CD14-positive monocyte (primary cell): ENCODE results near the gene SDK1. TPM values are rescaled to one million over a fixed set of nuclear protein-coding genes. Genes with fewer than 3 reads are reported as not detected.

Experiments
- DNase-seq, 3 donors: peaks; one replicate each; pipeline ENCODE4 v3.0.0-alpha.2; 2011 to 2022
- H2AFZ ChIP-seq: 2 replicates; pipeline ENCODE4 v1.6.0; 2012; ENCODE audit warnings: mild to moderate bottlenecking, low read depth, low read length, inconsistent platforms; ENCODE audit not compliant: insufficient read depth, poor library complexity, severe bottlenecking
- H3K27ac ChIP-seq, 2 donors: 1 replicate in 1 of 2; 2 replicates in 1 of 2; pipeline ENCODE4 v1.5.1; 2012 to 2013; ENCODE audit warnings: low read length in 2 of 2, control low read depth in 1 of 2, inconsistent platforms in 1 of 2, low read depth in 1 of 2, mild to moderate bottlenecking in 1 of 2
- H3K27me3 ChIP-seq, 2 donors: one replicate each; pipeline versions ENCODE4 v1.6.0 to v1.6.1; 2011 to 2013; ENCODE audit warnings: low read length in 2 of 2; ENCODE audit not compliant: control insufficient read depth in 2 of 2, insufficient read depth in 2 of 2
- H3K36me3 ChIP-seq, 2 donors: replicated peaks in 1 of 2; 1 replicate in 1 of 2; 2 replicates in 1 of 2; pipeline versions ENCODE4 v1.5.1 to v1.6.1; 2012 to 2013; ENCODE audit warnings: low read length in 2 of 2, control low read depth in 1 of 2, inconsistent platforms in 1 of 2, mild to moderate bottlenecking in 1 of 2; ENCODE audit not compliant: insufficient read depth in 2 of 2, control insufficient read depth in 1 of 2
- H3K4me1 ChIP-seq, 2 donors: 1 replicate in 1 of 2; 2 replicates in 1 of 2; pipeline versions ENCODE4 v1.5.1 to v1.6.1; 2012 to 2013; ENCODE audit warnings: low read length in 2 of 2, control low read depth in 1 of 2, inconsistent platforms in 1 of 2, mild to moderate bottlenecking in 1 of 2, moderate library complexity in 1 of 2; ENCODE audit not compliant: insufficient read depth in 2 of 2, control insufficient read depth in 1 of 2
- H3K4me2 ChIP-seq: replicated peaks from 2 replicates; pipeline ENCODE3; 2012; ENCODE audit warnings: low read length, moderate library complexity, mild to moderate bottlenecking; ENCODE audit not compliant: poor library complexity, severe bottlenecking; ENCODE audit errors: extremely low read depth
- H3K4me3 ChIP-seq, 3 experiments: fragments of 200-600 bp in 1 of 3; sonication (generic) in 1 of 3; replicated peaks in 1 of 3; 1 replicate in 2 of 3; 2 replicates in 1 of 3; pipeline ENCODE4 v1.5.1; 2011 to 2013; ENCODE audit warnings: low read length in 3 of 3, mild to moderate bottlenecking in 3 of 3, control low read depth in 2 of 3, low read depth in 2 of 3, inconsistent platforms in 1 of 3, moderate library complexity in 1 of 3
- H3K79me2 ChIP-seq: 2 replicates; pipeline ENCODE4 v1.6.0; 2012; ENCODE audit warnings: mild to moderate bottlenecking, control low read depth, inconsistent platforms, low read length, moderate library complexity; ENCODE audit not compliant: insufficient read depth
- H3K9ac ChIP-seq: 2 replicates; pipeline ENCODE4 v1.6.0; 2017; ENCODE audit warnings: low read length, mild to moderate bottlenecking; ENCODE audit not compliant: insufficient read depth, poor library complexity, severe bottlenecking
- H3K9me3 ChIP-seq, 2 donors: replicated peaks in 1 of 2; 1 replicate in 1 of 2; 2 replicates in 1 of 2; pipeline versions ENCODE4 v1.5.1 to v1.6.1; 2012 to 2013; ENCODE audit warnings: low read length in 2 of 2, control low read depth in 1 of 2; ENCODE audit not compliant: control insufficient read depth in 1 of 2, insufficient read depth in 1 of 2
- H4K20me1 ChIP-seq: 2 replicates; pipeline ENCODE4 v1.6.0; 2012; ENCODE audit warnings: mild to moderate bottlenecking, low read length, control low read depth, moderate library complexity; ENCODE audit not compliant: insufficient read depth
- H3K27ac Mint-ChIP-seq, 7 donors: one replicate each; pipeline ENCODE4 v1.8.0; 2020; ENCODE audit warnings: mild to moderate bottlenecking in 7 of 7, mixed read lengths in 7 of 7, moderate library complexity in 6 of 7, inconsistent platforms in 2 of 7
- H3K27me3 Mint-ChIP-seq, 3 donors: one replicate each; pipeline ENCODE4 v1.8.0; 2021 to 2022; ENCODE audit warnings: low read depth in 3 of 3, mild to moderate bottlenecking in 3 of 3, mixed read lengths in 3 of 3, moderate library complexity in 3 of 3, inconsistent platforms in 1 of 3
- H3K36me3 Mint-ChIP-seq, 2 donors: one replicate each; pipeline ENCODE4 v1.8.0; 2020; ENCODE audit warnings: mixed read lengths in 2 of 2, inconsistent platforms in 1 of 2, mild to moderate bottlenecking in 1 of 2
- H3K4me1 Mint-ChIP-seq: one replicate; pipeline ENCODE4 v1.8.0; 2020; ENCODE audit warnings: mild to moderate bottlenecking, mixed read lengths
- H3K4me3 Mint-ChIP-seq, 2 donors: one replicate each; pipeline ENCODE4 v1.8.0; 2020; ENCODE audit warnings: mild to moderate bottlenecking in 2 of 2, mixed read lengths in 2 of 2, moderate library complexity in 1 of 2
- H3K9me3 Mint-ChIP-seq, 7 donors: one replicate each; pipeline ENCODE4 v1.8.0; 2020 to 2022; ENCODE audit warnings: mixed read lengths in 7 of 7, mild to moderate bottlenecking in 6 of 7, moderate library complexity in 6 of 7, inconsistent platforms in 2 of 7
- WGBS: methylation state at CpG from one replicate; pipeline ENCODE4 v1.1.5; 2013; ENCODE audit warnings: missing lambda C conversion rate; ENCODE audit not compliant: insufficient coverage; 5-methylcytosine and 5-hydroxymethylcytosine counted together
- intact Hi-C, 2 donors: fragments of 100-400 bp; cut with micrococcal nuclease; formaldehyde crosslinking; loops; one replicate each; pipeline versions ENCODE4 v1.15.0 to v1.15.1; 2023
- polyA plus RNA-seq, 3 donors: library from polyadenylated mRNA; depleted of rRNA in 1 of 3; unstranded in 2 of 3; stranded (reverse) in 1 of 3; fragments of 300-500 nt in 2 of 3; fragments of >200 nt in 1 of 3; fragmentation: Illumina TruSeq in 2 of 3; gene quantifications; 1 replicate in 2 of 3; 2 replicates in 1 of 3; pipeline ENCODE4 v1.2.3, GENCODE V29; 2012 to 2021
- TF ChIP-seq, protein P1 (sequence below): fragments of 200-600 bp; IDR thresholded peaks from one replicate; pipeline ENCODE4 v1.8.0; 2022; ENCODE audit warnings: antibody characterized with exemption, mild to moderate bottlenecking

SDK1 gene
- polyA plus RNA-seq, 3 donors = 0.01 TPM; not detected in 2

DNA sequence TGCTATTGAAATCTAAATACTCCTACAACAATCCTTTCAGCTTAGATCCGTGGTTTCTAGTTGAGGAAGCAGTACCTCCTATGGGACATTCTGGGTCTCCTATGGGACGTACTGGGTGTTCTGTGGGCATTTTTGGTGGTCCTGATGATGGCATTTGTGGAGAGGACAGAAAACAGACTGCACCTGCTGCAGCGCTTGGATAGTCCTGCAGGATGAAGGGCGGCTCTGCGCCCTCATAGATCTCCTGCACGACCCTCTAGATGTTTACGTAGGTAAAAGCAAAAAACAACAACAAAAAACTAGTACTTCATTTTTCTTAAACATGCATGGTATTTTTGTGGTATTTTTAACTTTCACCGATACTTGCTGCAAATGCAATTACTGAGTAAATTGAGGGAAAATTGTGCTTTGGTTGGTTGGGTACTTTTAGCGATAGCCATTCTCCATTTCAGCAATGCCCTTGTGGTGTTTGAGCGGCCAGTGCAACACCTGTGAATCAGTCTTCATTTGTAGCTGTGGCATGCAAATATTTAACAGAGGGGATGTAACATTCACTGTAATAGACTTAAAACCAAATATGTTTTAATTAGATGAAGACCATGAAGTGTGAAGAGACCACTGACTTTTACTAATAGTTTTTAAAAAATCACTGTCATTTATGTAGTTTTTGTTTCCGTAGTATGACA lies 461.2 kb downstream of the SDK1 start:
- Histone ChIP-seq H4K20me1 (no peaks in the 10 kb centered on the region), H3K27me3 (no peaks in the 10 kb centered on the region), H3K9ac (no peak overlapping the region), H2AFZ (no peak overlapping the region), H3K79me2 (no peaks in the 10 kb centered on the region), H3K36me3 (no peaks in the 10 kb centered on the region), H3K27ac (no peak overlapping the region), H3K4me3 (no peak overlapping the region), H3K4me2 (no peak overlapping the region), H3K9me3 (peaks cover 0 to 3% of the 10 kb centered on the region in 2 donors), H3K4me1 (no peaks in the 10 kb centered on the region)
- DNase-seq = no peak
- peaks cover 0 to 1% (median 0%) of the 10 kb centered on the region in 3 donors for H3K27me3 Mint-ChIP-seq
- H3K27ac Mint-ChIP-seq = no peak overlapping the region
- no peaks in the 10 kb centered on the region for H3K4me1 Mint-ChIP-seq
- H3K9me3 Mint-ChIP-seq = peaks cover 0 to 4% (median 0%) of the 10 kb centered on the region in 7 donors
- TF ChIP-seq, protein P1, sequence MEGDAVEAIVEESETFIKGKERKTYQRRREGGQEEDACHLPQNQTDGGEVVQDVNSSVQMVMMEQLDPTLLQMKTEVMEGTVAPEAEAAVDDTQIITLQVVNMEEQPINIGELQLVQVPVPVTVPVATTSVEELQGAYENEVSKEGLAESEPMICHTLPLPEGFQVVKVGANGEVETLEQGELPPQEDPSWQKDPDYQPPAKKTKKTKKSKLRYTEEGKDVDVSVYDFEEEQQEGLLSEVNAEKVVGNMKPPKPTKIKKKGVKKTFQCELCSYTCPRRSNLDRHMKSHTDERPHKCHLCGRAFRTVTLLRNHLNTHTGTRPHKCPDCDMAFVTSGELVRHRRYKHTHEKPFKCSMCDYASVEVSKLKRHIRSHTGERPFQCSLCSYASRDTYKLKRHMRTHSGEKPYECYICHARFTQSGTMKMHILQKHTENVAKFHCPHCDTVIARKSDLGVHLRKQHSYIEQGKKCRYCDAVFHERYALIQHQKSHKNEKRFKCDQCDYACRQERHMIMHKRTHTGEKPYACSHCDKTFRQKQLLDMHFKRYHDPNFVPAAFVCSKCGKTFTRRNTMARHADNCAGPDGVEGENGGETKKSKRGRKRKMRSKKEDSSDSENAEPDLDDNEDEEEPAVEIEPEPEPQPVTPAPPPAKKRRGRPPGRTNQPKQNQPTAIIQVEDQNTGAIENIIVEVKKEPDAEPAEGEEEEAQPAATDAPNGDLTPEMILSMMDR = no peak
- no peaks in the 10 kb centered on the region for H3K36me3 Mint-ChIP-seq
- H3K4me3 Mint-ChIP-seq = no peak overlapping the region
- WGBS = 79% methylated on average over 2 of the region's 11 CpGs
- intact Hi-C loops = no loop called here

DNA sequence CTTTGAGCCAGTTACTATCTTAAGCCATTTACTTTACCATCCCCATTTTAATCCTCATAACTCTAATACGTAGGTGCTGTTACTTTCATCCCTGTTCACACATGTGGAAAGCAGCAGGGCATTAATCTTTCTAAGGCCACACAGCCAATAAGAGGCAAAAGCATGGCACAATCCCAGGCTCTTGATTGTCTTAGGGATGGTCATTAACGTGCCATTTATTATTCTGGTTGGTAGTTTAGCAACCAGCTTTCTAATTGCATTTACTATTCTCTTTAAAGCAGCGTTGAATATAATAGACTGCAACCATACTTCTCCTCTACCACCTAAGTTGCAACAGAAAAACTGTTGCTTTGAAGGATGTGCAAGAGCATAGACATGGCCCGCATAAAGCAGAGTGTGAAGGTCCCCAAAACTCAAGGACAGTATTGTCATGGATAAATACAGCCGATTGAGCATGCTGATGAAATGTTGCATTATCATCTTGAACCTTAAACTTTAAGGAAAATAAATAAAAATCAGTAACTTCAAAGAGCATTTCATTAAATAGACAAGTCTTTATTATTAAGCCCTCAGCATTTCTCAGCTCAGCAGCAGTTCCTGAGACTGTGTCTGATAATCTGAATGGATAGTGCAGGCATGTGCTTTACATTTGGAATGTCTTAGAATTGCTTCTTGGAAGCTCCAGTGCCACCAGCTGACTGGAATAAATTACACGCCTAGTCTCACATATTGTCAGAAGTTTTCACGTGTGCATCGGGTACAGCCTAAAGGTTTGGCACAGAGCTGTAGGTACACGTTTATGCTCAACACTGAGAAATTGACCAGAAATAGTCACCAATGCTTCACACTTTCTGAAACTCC lies 467.1 kb downstream of the SDK1 start:
- no peak for DNase-seq
- Histone ChIP-seq H3K4me1 (no peaks in the 10 kb centered on the region), H3K9me3 (no peaks in the 10 kb centered on the region), H3K27me3 (no peaks in the 10 kb centered on the region), H2AFZ (no peak overlapping the region), H3K36me3 (no peaks in the 10 kb centered on the region), H3K79me2 (no peaks in the 10 kb centered on the region), H3K27ac (no peak overlapping the region), H4K20me1 (no peaks in the 10 kb centered on the region), H3K4me3 (no peak overlapping the region), H3K4me2 (no peak overlapping the region), H3K9ac (no peak overlapping the region)
- H3K27ac Mint-ChIP-seq = no peak overlapping the region
- no peaks in the 10 kb centered on the region for H3K4me1 Mint-ChIP-seq
- intact Hi-C loops = no loop called here
- H3K4me3 Mint-ChIP-seq = no peak overlapping the region
- H3K9me3 Mint-ChIP-seq = peaks cover 0 to 2% (median 0%) of the 10 kb centered on the region in 7 donors
- peaks cover 0 to 3% (median 0%) of the 10 kb centered on the region in 3 donors for H3K27me3 Mint-ChIP-seq
- no peaks in the 10 kb centered on the region for H3K36me3 Mint-ChIP-seq
- TF ChIP-seq, protein P1 = no peak
- 100% methylated on average over 5 of the region's 9 CpGs for WGBS
